Measurements from ENCODE around the gene BACE2. TPM values are rescaled to one million over a fixed set of nuclear protein-coding genes. Genes with fewer than 3 reads are reported as not detected.

Gene BACE2
- total RNA-seq, 1 experiment from 2014 or later = 23.2 TPM

DNA sequence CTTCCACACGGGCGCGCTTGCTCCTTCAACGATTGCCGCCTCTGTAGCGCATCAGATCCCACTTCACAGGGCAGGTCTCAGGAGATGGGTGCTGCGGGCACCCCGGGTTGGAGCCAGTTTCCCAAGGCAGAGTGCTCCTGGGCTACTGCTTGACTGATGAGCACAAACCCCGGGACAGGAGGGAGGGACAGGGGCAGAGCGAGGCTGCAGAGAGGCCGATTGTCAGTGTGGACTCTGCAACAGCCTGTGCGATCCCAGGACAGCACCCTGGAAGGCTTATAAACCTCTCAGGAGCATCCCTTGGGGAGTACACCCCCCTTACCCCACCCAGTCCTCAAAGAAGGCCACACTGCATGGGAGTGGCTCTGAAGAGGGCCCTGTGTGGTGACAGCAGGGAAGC lies 28.0 kb upstream of the BACE2 start:
- no TSS peak for BruUV-seq (replicated peaks)
- POLR2A ChIA-PET = no interaction called here
- CTCF ChIA-PET = no interaction called here
- no peak overlapping the region for H3K27ac ChIP-seq (ENCODE audit: low read depth, low read length)
- TF ChIP-seq, protein P1, sequence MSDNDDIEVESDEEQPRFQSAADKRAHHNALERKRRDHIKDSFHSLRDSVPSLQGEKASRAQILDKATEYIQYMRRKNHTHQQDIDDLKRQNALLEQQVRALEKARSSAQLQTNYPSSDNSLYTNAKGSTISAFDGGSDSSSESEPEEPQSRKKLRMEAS (IDR thresholded peaks at IDR 0.05) = no peak
- TF ChIP-seq CEBPB (IDR thresholded peaks at IDR 0.05; ENCODE audit: low read depth) (no peak), YY1 (IDR thresholded peaks at IDR 0.05; ENCODE audit: extremely low read depth, insufficient replicate concordance, low read depth, low read length) (no peak), ZFX (IDR thresholded peaks at IDR 0.05) (no peak), CBX3 (IDR thresholded peaks at IDR 0.05; ENCODE audit: low read depth) (no peak), ZNF274 (IDR thresholded peaks at IDR 0.05; ENCODE audit: low read depth, low read length) (no peak), POLR2A (IDR thresholded peaks at IDR 0.05; ENCODE audit: borderline replicate concordance, extremely low read depth, insufficient read depth, insufficient read length) (no peak), SIN3A (IDR thresholded peaks at IDR 0.05; ENCODE audit: low read depth) (no peak), SRF (IDR thresholded peaks at IDR 0.05; ENCODE audit: low read depth) (no peak), EZH2 (IDR thresholded peaks at IDR 0.05) (no peak), TCF7L2 (IDR thresholded peaks at IDR 0.05; ENCODE audit: borderline replicate concordance, extremely low read depth, insufficient read depth, insufficient read length) (no peak)
- TF ChIP-seq, protein P2, sequence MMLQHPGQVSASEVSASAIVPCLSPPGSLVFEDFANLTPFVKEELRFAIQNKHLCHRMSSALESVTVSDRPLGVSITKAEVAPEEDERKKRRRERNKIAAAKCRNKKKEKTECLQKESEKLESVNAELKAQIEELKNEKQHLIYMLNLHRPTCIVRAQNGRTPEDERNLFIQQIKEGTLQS (IDR thresholded peaks at IDR 0.05) = no peak
- TF ChIP-seq, protein P3, sequence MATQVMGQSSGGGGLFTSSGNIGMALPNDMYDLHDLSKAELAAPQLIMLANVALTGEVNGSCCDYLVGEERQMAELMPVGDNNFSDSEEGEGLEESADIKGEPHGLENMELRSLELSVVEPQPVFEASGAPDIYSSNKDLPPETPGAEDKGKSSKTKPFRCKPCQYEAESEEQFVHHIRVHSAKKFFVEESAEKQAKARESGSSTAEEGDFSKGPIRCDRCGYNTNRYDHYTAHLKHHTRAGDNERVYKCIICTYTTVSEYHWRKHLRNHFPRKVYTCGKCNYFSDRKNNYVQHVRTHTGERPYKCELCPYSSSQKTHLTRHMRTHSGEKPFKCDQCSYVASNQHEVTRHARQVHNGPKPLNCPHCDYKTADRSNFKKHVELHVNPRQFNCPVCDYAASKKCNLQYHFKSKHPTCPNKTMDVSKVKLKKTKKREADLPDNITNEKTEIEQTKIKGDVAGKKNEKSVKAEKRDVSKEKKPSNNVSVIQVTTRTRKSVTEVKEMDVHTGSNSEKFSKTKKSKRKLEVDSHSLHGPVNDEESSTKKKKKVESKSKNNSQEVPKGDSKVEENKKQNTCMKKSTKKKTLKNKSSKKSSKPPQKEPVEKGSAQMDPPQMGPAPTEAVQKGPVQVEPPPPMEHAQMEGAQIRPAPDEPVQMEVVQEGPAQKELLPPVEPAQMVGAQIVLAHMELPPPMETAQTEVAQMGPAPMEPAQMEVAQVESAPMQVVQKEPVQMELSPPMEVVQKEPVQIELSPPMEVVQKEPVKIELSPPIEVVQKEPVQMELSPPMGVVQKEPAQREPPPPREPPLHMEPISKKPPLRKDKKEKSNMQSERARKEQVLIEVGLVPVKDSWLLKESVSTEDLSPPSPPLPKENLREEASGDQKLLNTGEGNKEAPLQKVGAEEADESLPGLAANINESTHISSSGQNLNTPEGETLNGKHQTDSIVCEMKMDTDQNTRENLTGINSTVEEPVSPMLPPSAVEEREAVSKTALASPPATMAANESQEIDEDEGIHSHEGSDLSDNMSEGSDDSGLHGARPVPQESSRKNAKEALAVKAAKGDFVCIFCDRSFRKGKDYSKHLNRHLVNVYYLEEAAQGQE (IDR thresholded peaks at IDR 0.05; ENCODE audit: low read depth) = no peak
- H2AFZ ChIP-seq (ENCODE audit: low read depth, low read length, poor library complexity, severe bottlenecking) = no peak overlapping the region
- RAD21 ChIA-PET (ENCODE audit: low non-redundant PET in 1 of 2, low total read pairs in 2 of 2, uncharacterized antibody in 2 of 2, unreplicated experiment in 2 of 2) = no interaction called here
- H3K4me3 ChIP-seq (replicated peaks in 1 of 2; ENCODE audit: low read depth in 1 of 2, low read length in 2 of 2) = no peak overlapping the region
- peaks cover 8% of the 10 kb centered on the region; the same call in 1 of the 2 replicates for H3K27me3 ChIP-seq (ENCODE audit: insufficient read depth, low read length)
- no peak overlapping the region for H3K4me2 ChIP-seq (ENCODE audit: low read length)
- no peaks in the 10 kb centered on the region for H3K9me2 ChIP-seq (ENCODE audit: insufficient read depth)
- H3K4me1 ChIP-seq (ENCODE audit: control insufficient read depth in 1 of 2, insufficient read depth in 2 of 2, low read length in 2 of 2) = peaks cover 0 to 7% of the 10 kb centered on the region in 2 experiments; a peak in 1 of 4 replicates
- H3K36me3 ChIP-seq (ENCODE audit: control insufficient read depth in 1 of 2, insufficient read depth in 2 of 2, low read length in 2 of 2) = no peaks in the 10 kb centered on the region
- H3K9ac ChIP-seq (ENCODE audit: low read length) = no peak overlapping the region
- H3K9me3 ChIP-seq (ENCODE audit: control insufficient read depth in 1 of 2, insufficient read depth in 1 of 2, low read depth in 1 of 2, low read length in 2 of 2) = no peaks in the 10 kb centered on the region
- H3K79me2 ChIP-seq (ENCODE audit: insufficient read depth, low read length) = no peaks in the 10 kb centered on the region
- intact Hi-C loops (cut with micrococcal nuclease) = no loop called here
- ATAC-seq (no peak), DNase-seq (ENCODE audit: low read depth, low spot score) (no peak)
- no peaks in the 10 kb centered on the region for H4K20me1 ChIP-seq (ENCODE audit: insufficient read depth)

All from HCT116 (cell line).